ENCODE results near the gene HSD11B2. TPM values are rescaled to one million over a fixed set of nuclear protein-coding genes. Genes with fewer than 3 reads are reported as not detected.

The HSD11B2 gene
- total and polyA plus RNA-seq, 4 donors, result 0.51 to 6.7 (median 2.2) TPM

- H3K9me3 ChIP-seq (ENCODE audit: control insufficient read depth in 4 of 4, low read length in 3 of 4), result no peaks in the 10 kb centered on the region
- H3K9ac ChIP-seq (ENCODE audit: low read depth in 1 of 2, low read length in 2 of 2), result no peak overlapping the region
- peaks cover 0 to 8% (median 0%) of the 10 kb centered on the region in 4 donors for H3K4me1 ChIP-seq (ENCODE audit: control insufficient read depth in 4 of 4, insufficient read depth in 4 of 4, low read length in 3 of 4)
- H3K27ac ChIP-seq (ENCODE audit: low read depth in 1 of 2, low read length in 2 of 2), result no peak overlapping the region
- H3K36me3 ChIP-seq (ENCODE audit: control insufficient read depth in 4 of 4, insufficient read depth in 3 of 4, low read depth in 1 of 4, low read length in 3 of 4), result no peaks in the 10 kb centered on the region
- H3K27me3 ChIP-seq (ENCODE audit: control insufficient read depth in 4 of 4, insufficient read depth in 4 of 4, low read length in 3 of 4), result no peaks in the 10 kb centered on the region
- DNase-seq (ENCODE audit: low spot score), result no peak
- TF ChIP-seq FOXA2 (IDR thresholded peaks at IDR 0.05) (no peak), RXRA (IDR thresholded peaks at IDR 0.05) (no peak), CTCF (IDR thresholded peaks at IDR 0.05; ENCODE audit: low read depth, low read length, missing input control) (no peak), MAX (IDR thresholded peaks at IDR 0.05) (no peak), FOXA1 (IDR thresholded peaks at IDR 0.05) (no peak), HNF4A (conservative IDR thresholded peaks at IDR 0.05) (no peak), EGR1 (IDR thresholded peaks at IDR 0.05; ENCODE audit: low read depth in 2 of 2) (no peak), ZBTB33 (IDR thresholded peaks at IDR 0.05) (no peak), JUND (IDR thresholded peaks at IDR 0.05) (no peak), YY1 (IDR thresholded peaks at IDR 0.05) (no peak), REST (IDR thresholded peaks at IDR 0.05) (no peak), RAD21 (IDR thresholded peaks at IDR 0.05) (no peak), SP1 (IDR thresholded peaks at IDR 0.05) (no peak), ATF3 (IDR thresholded peaks at IDR 0.05) (no peak), NR2F2 (IDR thresholded peaks at IDR 0.05) (no peak), GABPA (IDR thresholded peaks at IDR 0.05 in 1 of 2, conservative IDR thresholded peaks at IDR 0.05 in 1 of 2) (no peak)
- H3K4me3 ChIP-seq (ENCODE audit: low read depth in 1 of 3, low read length in 3 of 3), result no peak overlapping the region
- WGBS, result 97% methylated on average over 2 of the region's 2 CpGs
Measured at GRCh38 chr16:67388591-67388990, 42.3 kb upstream of the HSD11B2 start.
